Measurements from ENCODE around the gene PRTFDC1. TPM values are rescaled to one million over a fixed set of nuclear protein-coding genes. Genes with fewer than 3 reads are reported as not detected.

Gene PRTFDC1
- total RNA-seq, 1 donor from 2014 or later, result 27.0 TPM

DNA sequence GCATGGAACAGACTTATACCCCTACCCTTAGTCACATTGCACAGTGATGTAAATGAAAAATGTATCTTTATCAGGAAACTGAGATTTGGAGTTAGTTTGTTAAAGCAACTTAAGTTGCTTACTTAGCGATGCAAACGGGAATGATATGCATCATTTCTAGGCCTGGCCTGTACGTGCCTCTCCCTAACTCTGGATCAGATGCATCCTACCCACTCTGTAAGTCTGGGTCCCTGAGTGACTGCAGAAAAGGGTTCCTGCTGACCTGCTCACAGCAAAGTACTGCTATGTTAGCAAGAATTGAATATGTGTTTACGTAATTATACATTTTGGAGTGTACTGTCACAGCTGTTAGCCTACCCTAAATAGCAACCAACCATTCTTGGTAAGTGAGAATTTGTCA, 30.7 kb upstream of the PRTFDC1 start:
- Mint-ChIP-seq H3K4me3 (no peak overlapping the region), H3K4me1 (no peaks in the 10 kb centered on the region), H3K9me3 (no peaks in the 10 kb centered on the region), H3K27me3 (ENCODE audit: low read depth) (peaks cover 3% of the 10 kb centered on the region), H3K36me3 (no peaks in the 10 kb centered on the region), H3K27ac (no peak overlapping the region)
- TF ChIP-seq CTCF (IDR thresholded peaks at IDR 0.05; ENCODE audit: unreplicated experiment), result no peak
- no peak for DNase-seq (ENCODE audit: low spot score in 2 of 2, unreplicated experiment in 2 of 2)

DNA sequence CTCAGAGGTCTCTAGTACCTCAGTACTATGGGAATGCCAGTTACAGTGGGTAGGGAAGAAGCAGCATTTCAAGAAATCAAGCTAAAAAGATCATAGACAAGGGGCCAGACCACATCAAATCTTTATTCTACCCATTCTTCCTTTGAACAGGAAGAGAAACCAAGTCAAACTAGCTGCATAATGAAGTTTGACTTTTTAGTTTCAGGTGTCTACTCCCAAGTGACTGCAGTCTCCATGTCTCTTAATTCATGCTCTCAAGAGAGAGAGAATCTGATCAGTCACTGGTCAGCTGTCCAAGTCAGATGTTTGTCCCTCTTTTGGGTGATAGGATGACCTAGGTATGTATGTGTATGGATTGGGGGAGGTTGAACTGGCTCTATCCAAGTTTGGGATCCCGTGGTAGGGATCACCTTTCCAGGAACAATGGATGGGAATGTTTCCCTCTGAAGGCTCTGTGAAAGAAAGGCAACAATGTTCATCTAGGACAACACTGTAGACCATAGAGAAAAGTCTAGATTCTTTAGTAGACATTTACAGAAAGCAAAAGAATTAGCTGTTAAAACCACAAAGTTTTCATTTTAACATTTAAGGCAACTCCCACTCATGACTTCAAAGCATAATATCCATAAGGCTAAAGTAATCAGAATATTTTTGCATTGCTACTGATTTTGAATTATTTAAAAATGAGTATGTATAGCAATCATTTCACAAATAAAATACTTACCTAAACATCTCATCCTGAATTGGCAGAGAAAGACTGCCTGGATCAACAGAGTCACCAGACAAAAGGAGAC, 30.1 kb upstream of the PRTFDC1 start:
- DNase-seq (ENCODE audit: low spot score in 2 of 2, unreplicated experiment in 2 of 2), result no peak
- no peak overlapping the region for H3K4me3 Mint-ChIP-seq
- H3K27me3 Mint-ChIP-seq (ENCODE audit: low read depth), result peaks cover 3% of the 10 kb centered on the region
- H3K4me1 Mint-ChIP-seq, result no peaks in the 10 kb centered on the region
- no peak overlapping the region for H3K27ac Mint-ChIP-seq
- no peaks in the 10 kb centered on the region for H3K9me3 Mint-ChIP-seq
- no peak for TF ChIP-seq CTCF (IDR thresholded peaks at IDR 0.05; ENCODE audit: unreplicated experiment)
- H3K36me3 Mint-ChIP-seq, result no peaks in the 10 kb centered on the region

GRCh38 chr10:24981161-24981710, 28.8 kb upstream of the PRTFDC1 start:
- no peaks in the 10 kb centered on the region for H3K9me3 Mint-ChIP-seq
- no peak overlapping the region for H3K4me3 Mint-ChIP-seq
- TF ChIP-seq CTCF (IDR thresholded peaks at IDR 0.05; ENCODE audit: unreplicated experiment), result no peak
- peaks cover 3% of the 10 kb centered on the region for H3K27me3 Mint-ChIP-seq (ENCODE audit: low read depth)
- no peaks in the 10 kb centered on the region for H3K4me1 Mint-ChIP-seq
- H3K36me3 Mint-ChIP-seq, result no peaks in the 10 kb centered on the region
- DNase-seq (ENCODE audit: low spot score in 2 of 2, unreplicated experiment in 2 of 2), result no peak
- H3K27ac Mint-ChIP-seq, result no peak overlapping the region

GRCh38 chr10:24979685-24980084, 27.3 kb upstream of the PRTFDC1 start:
- Mint-ChIP-seq H3K27me3 (ENCODE audit: low read depth) (peaks cover 3% of the 10 kb centered on the region), H3K27ac (no peak overlapping the region), H3K4me3 (no peak overlapping the region), H3K4me1 (peaks cover 6% of the 10 kb centered on the region), H3K36me3 (no peaks in the 10 kb centered on the region), H3K9me3 (no peaks in the 10 kb centered on the region)
- TF ChIP-seq CTCF (IDR thresholded peaks at IDR 0.05; ENCODE audit: unreplicated experiment), result no peak
- no peak for DNase-seq (ENCODE audit: low spot score in 2 of 2, unreplicated experiment in 2 of 2)

DNA sequence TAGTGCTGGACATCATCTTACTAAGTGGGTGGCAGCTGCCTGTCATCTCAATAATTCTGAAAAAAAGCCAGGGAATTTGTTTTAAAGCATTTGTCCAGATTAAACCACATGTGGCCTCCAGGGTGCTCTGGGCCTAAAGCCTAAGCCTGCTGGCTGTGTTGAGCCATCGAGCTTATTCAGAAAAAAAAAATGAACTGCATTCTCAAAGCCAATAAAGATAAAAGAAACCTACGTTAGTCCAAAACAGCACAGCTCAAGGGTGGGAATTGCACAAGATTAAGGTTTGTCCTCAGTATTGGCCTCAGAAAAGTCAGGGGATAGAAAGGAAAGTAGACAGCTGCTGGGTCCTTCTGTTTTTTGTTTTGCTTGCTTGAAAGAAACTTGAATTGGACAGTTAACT, 22.6 kb upstream of the PRTFDC1 start:
- Mint-ChIP-seq H3K9me3 (no peaks in the 10 kb centered on the region), H3K27ac (peak overlapping the region; percentile 8), H3K36me3 (no peaks in the 10 kb centered on the region), H3K4me3 (no peak overlapping the region), H3K27me3 (ENCODE audit: low read depth) (peaks cover 3% of the 10 kb centered on the region), H3K4me1 (peaks cover 9% of the 10 kb centered on the region)
- TF ChIP-seq CTCF (IDR thresholded peaks at IDR 0.05; ENCODE audit: unreplicated experiment), result no peak
- DNase-seq (ENCODE audit: low spot score in 2 of 2, unreplicated experiment in 2 of 2), result no peak

Measured in mesothelial cell of epicardium (in vitro differentiated cells).